ENCODE data around the gene TBC1D23. TPM values are rescaled to one million over a fixed set of nuclear protein-coding genes. Genes with fewer than 3 reads are reported as not detected.

TBC1D23 gene
- total RNA-seq, 1 donor from 2014 or later: 35.3 TPM

DNA sequence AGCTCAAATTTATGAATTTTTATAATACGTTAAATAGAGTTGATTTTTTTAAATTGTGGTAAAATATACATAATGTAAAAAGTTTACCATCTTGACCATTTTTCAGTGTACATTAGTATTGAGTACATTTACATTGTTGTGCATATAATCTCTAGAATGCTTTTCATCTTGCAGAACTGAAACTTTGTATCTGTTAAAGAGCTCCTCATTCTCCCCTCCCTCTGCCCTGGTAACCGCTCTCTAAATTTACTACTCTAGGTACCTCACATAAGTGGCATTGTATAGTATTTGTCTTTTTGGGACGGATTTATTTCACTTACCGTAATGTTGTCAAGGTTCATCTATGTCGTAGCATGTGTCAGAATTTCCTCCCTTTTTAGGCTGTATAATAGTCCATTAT is 13.6 kb downstream of the TBC1D23 start:
- Mint-ChIP-seq H3K36me3 (ENCODE audit: unreplicated experiment) (no peaks in the 10 kb centered on the region), H3K27ac (ENCODE audit: unreplicated experiment) (no peak overlapping the region), H3K9me3 (ENCODE audit: unreplicated experiment) (no peaks in the 10 kb centered on the region), H3K27me3 (ENCODE audit: unreplicated experiment) (no peaks in the 10 kb centered on the region), H3K4me3 (ENCODE audit: unreplicated experiment) (no peak overlapping the region), H3K4me1 (ENCODE audit: unreplicated experiment) (peaks cover 12% of the 10 kb centered on the region)
- DNase-seq (ENCODE audit: extremely low spot score, unreplicated experiment): no peak
- TF ChIP-seq, protein P1, sequence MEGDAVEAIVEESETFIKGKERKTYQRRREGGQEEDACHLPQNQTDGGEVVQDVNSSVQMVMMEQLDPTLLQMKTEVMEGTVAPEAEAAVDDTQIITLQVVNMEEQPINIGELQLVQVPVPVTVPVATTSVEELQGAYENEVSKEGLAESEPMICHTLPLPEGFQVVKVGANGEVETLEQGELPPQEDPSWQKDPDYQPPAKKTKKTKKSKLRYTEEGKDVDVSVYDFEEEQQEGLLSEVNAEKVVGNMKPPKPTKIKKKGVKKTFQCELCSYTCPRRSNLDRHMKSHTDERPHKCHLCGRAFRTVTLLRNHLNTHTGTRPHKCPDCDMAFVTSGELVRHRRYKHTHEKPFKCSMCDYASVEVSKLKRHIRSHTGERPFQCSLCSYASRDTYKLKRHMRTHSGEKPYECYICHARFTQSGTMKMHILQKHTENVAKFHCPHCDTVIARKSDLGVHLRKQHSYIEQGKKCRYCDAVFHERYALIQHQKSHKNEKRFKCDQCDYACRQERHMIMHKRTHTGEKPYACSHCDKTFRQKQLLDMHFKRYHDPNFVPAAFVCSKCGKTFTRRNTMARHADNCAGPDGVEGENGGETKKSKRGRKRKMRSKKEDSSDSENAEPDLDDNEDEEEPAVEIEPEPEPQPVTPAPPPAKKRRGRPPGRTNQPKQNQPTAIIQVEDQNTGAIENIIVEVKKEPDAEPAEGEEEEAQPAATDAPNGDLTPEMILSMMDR (IDR thresholded peaks at IDR 0.05): no peak

DNA sequence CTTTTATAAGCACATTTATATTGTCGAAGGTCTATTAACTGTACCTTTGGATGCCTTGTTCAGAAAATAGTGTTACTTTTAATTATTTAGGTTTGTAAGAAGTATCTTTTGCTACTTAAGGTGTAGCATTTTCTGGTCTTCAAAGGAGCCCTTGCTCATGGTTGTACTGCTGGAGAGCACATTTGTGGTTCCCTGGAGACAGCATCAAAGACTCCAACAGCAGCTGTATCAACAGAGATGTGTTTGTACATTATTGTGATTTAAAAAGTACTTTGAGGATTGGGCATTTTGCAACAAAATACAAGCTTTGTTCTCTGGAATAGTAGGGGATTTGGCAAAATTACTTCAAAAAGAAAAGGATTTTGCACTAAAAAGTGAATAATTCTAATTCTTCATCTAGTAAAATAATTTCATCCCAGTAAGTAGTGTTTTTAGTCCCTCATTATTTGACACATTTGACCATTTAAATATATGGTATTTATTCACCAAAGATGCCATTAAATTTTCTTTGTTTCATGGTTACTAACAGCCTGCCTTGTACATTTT is 16.5 kb downstream of the TBC1D23 start:
- Mint-ChIP-seq H3K9me3 (ENCODE audit: unreplicated experiment) (no peaks in the 10 kb centered on the region), H3K36me3 (ENCODE audit: unreplicated experiment) (peaks cover 7% of the 10 kb centered on the region), H3K4me1 (ENCODE audit: unreplicated experiment) (peaks cover 9% of the 10 kb centered on the region), H3K27ac (ENCODE audit: unreplicated experiment) (no peak overlapping the region), H3K4me3 (ENCODE audit: unreplicated experiment) (no peak overlapping the region), H3K27me3 (ENCODE audit: unreplicated experiment) (no peaks in the 10 kb centered on the region)
- TF ChIP-seq, protein P1 (IDR thresholded peaks at IDR 0.05): no peak
- DNase-seq (ENCODE audit: extremely low spot score, unreplicated experiment): no peak

DNA sequence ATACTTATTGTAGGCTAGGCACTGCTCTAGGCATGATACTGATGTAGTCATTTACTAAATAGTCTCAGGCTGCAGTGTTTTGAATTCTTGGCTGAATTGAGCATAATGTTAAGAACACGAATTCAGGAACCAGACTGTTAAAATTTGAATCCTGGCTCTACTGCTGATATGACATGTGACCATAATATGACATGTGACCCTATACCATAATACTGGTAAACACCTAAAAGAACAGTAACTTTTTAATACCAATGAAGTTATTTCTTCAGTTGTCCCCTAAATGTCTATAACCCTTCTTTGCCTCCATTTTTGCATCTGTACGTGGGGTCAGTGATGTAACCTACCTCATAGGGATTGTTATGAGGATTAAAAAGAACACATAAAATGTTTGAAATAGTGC is 18.1 kb downstream of the TBC1D23 start:
- Mint-ChIP-seq H3K4me1 (ENCODE audit: unreplicated experiment) (peaks cover 9% of the 10 kb centered on the region), H3K4me3 (ENCODE audit: unreplicated experiment) (no peak overlapping the region), H3K36me3 (ENCODE audit: unreplicated experiment) (peaks cover 15% of the 10 kb centered on the region), H3K27me3 (ENCODE audit: unreplicated experiment) (no peaks in the 10 kb centered on the region), H3K9me3 (ENCODE audit: unreplicated experiment) (no peaks in the 10 kb centered on the region), H3K27ac (ENCODE audit: unreplicated experiment) (no peak overlapping the region)
- no peak for DNase-seq (ENCODE audit: extremely low spot score, unreplicated experiment)
- TF ChIP-seq, protein P1 (IDR thresholded peaks at IDR 0.05): no peak

DNA sequence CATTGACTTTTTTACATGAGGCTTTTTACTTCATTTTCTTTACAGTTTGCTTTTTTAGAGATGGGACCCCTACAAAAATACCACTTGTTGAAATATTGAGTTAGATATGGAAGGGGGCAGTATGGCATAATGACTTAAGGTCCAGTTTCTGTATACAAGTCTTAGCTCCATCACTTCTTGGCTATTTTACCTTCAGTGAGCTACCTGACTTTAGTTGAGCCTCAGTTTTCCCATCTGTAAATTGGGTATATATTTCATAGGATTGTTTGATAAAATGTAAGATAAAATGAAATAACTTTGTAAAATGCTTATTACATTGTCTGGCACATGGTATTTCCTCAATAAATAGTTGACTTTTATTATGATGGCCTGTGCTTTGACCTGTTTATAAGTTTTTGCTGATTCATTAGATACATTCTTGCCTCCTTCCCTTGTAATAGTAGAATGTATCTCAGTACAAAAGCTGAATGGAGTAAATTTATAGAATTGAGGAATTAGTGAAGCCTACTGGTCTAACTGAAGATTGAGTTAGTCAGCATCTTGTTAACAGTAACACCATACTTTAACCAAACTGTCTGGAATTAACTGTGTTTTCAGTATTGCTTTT is 27.6 kb downstream of the TBC1D23 start:
- Mint-ChIP-seq H3K27ac (ENCODE audit: unreplicated experiment) (no peak overlapping the region), H3K27me3 (ENCODE audit: unreplicated experiment) (no peaks in the 10 kb centered on the region), H3K4me1 (ENCODE audit: unreplicated experiment) (peaks cover 3% of the 10 kb centered on the region), H3K36me3 (ENCODE audit: unreplicated experiment) (peaks cover 30% of the 10 kb centered on the region), H3K4me3 (ENCODE audit: unreplicated experiment) (no peak overlapping the region), H3K9me3 (ENCODE audit: unreplicated experiment) (no peaks in the 10 kb centered on the region)
- TF ChIP-seq, protein P1 (IDR thresholded peaks at IDR 0.05): no peak
- no peak for DNase-seq (ENCODE audit: extremely low spot score, unreplicated experiment)

DNA sequence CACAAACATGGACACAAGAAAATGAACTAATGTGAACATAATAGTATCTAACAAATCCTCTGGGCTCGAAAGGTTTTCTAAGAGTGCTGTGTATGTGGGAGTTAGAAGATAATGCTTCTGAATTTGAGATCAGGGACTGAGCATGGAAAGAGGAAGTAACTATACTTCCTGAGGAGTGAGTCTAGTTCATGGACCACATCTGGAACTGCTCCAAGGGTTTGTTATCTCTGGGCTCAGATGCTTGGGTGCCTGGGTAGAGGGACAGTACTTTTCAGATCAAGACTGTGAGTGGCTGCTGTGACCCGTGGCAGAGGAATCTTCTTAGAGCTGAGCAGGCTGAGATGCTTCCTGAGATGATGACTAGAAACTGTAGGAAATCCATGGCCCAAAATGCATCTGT is 28.5 kb downstream of the TBC1D23 start:
- H3K27me3 Mint-ChIP-seq (ENCODE audit: unreplicated experiment): no peaks in the 10 kb centered on the region
- no peak for DNase-seq (ENCODE audit: extremely low spot score, unreplicated experiment)
- H3K27ac Mint-ChIP-seq (ENCODE audit: unreplicated experiment): peak overlapping the region; percentile 6
- TF ChIP-seq, protein P1 (IDR thresholded peaks at IDR 0.05): no peak
- H3K36me3 Mint-ChIP-seq (ENCODE audit: unreplicated experiment): peaks cover 26% of the 10 kb centered on the region
- H3K9me3 Mint-ChIP-seq (ENCODE audit: unreplicated experiment): no peaks in the 10 kb centered on the region
- H3K4me3 Mint-ChIP-seq (ENCODE audit: unreplicated experiment): no peak overlapping the region
- H3K4me1 Mint-ChIP-seq (ENCODE audit: unreplicated experiment): peaks cover 3% of the 10 kb centered on the region

Measured in osteocyte (in vitro differentiated cells).